ENCODE data around the gene FLOT1.
A peak's percentile ranks its signal among the peaks of the same experiment; 100 is the strongest.
"Not testable (repeated sequence)": the region's sequence is repeated elsewhere in the genome, so short reads cannot be mapped to it uniquely, and the experiment has no call there.

Gene FLOT1

GRCh38 chr6:30767158-30767943, 24.9 kb upstream of the FLOT1 start:
- no peak for DNase-seq

GRCh38 chr6:30766461-30767157, 24.1 kb upstream of the FLOT1 start:
- DNase-seq: no peak

- DNase-seq: not testable (repeated sequence)
These were observed 23.0 kb upstream of the FLOT1 start for GRCh38 chr6:30765495-30765894.

- DNase-seq: not testable (repeated sequence)
These were observed 22.1 kb upstream of the FLOT1 start for GRCh38 chr6:30764490-30765043.

GRCh38 chr6:30763618-30764489, 21.4 kb upstream of the FLOT1 start:
- DNase-seq: peak in 1 of 4 experiments; percentile 13

- DNase-seq: no peak
These were observed 20.7 kb upstream of the FLOT1 start for GRCh38 chr6:30763155-30763617.

- DNase-seq: no peak
These were observed 19.4 kb upstream of the FLOT1 start for GRCh38 chr6:30761791-30762429.

GRCh38 chr6:30760549-30760948, 18.1 kb upstream of the FLOT1 start:
- DNase-seq: no peak

GRCh38 chr6:30759575-30760239, 17.2 kb upstream of the FLOT1 start:
- no peak for DNase-seq

- no peak for DNase-seq
These were observed 14.9 kb upstream of the FLOT1 start for GRCh38 chr6:30757261-30757904.

- not testable (repeated sequence) for DNase-seq
These were observed 14.0 kb upstream of the FLOT1 start for GRCh38 chr6:30756405-30757003.

- no peak for DNase-seq
These were observed 12.1 kb upstream of the FLOT1 start for GRCh38 chr6:30754631-30755030.

- no peak for DNase-seq
These were observed 9.9 kb upstream of the FLOT1 start for GRCh38 chr6:30752157-30752927.

GRCh38 chr6:30750379-30750668, 7.8 kb upstream of the FLOT1 start:
- DNase-seq: no peak

- DNase-seq: no peak
These were observed 7.3 kb upstream of the FLOT1 start for GRCh38 chr6:30749554-30750378.

- no peak for DNase-seq
These were observed 6.5 kb upstream of the FLOT1 start for GRCh38 chr6:30748851-30749540.

GRCh38 chr6:30747902-30748769, 5.6 kb upstream of the FLOT1 start:
- no peak for DNase-seq

- no peak for DNase-seq
These were observed 4.8 kb upstream of the FLOT1 start for GRCh38 chr6:30747300-30747687.
